GM21825 (cell line): ENCODE results near the gene UHMK1.
"Not testable (repeated sequence)": the region's sequence is repeated elsewhere in the genome, so short reads cannot be mapped to it uniquely, and the experiment has no call there.

Experiments used
- ATAC-seq: cut with Tn5 transposase; IDR thresholded peaks from one replicate; pipeline ENCODE4 v1.9.1; 2021; ENCODE audit warnings: mild to moderate bottlenecking, moderate library complexity; ENCODE audit not compliant: unreplicated experiment

The UHMK1 gene

DNA sequence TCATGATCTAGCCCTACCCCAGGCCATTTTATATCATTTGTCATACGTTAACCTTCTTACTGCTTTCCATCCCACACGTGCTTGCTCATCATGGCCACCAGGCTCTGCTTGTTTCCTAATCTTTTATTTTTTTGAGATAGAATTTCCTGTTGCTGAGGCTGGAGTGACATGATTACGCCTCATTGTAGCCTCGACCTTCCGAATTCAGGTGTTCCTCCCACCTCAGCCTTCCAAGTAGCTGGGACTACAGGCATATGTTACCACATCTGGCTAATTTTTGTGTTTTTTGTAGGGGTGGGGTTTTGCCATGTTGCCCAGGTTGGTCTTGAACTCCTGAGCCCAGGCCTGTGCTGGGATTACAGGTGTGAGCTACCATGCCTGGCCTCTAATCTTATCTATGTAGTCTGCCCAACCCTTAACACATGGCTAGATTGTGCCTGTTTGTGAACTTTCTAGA lies 67.2 kb downstream of the UHMK1 start:
- no peak for ATAC-seq

DNA sequence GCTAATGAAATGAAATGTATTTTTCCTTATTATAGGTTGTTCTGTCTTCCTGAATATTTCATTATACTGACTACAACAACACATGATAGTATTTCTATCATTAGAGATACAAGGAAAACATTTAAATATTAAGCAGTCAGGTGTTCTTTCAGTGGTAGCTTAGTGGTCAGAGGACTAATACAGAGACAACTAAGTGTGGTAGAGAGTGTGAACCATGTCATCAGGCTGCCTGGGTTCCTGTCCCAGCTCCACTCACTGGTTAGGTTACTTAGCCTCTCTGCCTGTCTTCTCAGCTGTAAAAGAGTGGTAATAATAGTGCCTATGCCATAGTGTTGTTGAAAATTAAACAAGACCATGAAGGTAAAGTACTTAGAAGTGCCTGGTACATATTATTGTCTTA lies 67.8 kb downstream of the UHMK1 start:
- ATAC-seq, result no peak

DNA sequence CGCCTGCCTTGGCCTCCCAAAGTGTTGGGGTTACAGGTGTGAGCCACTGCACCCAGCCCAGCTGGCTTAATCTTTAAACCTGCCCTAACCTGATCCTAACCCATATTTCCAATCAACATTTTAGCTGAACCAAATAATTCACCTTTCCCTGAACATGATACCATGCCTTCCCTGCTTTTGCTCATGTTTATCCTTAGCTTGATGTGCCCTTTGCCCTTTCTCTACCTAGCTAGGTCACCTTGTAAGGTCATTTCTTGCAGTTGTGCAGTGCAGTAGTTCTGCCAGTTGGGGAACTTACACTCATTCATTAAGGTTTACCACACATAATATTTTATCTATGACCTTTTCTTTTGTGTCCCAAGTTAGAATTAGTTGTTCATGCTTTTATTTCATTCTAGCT lies 69.3 kb downstream of the UHMK1 start:
- ATAC-seq, result no peak

DNA sequence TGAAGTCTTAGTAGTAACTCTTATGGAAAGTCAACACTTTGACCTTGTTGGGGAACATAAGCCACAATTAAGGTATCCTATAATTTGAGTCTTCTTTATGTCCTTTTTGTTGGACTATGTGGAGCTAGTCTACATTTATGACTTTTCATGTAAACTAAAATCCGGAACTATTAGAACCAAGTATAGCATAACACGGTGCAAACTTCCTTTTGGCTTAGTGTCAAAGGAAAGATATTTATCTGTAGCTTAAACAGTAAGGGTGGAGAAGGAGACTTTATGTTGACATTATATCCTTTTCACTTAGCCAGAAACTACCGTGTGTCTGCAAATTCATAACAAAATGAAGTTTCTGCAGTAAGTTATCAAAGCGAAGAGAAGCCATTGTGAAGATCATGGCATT lies 71.2 kb downstream of the UHMK1 start:
- ATAC-seq, result no peak

DNA sequence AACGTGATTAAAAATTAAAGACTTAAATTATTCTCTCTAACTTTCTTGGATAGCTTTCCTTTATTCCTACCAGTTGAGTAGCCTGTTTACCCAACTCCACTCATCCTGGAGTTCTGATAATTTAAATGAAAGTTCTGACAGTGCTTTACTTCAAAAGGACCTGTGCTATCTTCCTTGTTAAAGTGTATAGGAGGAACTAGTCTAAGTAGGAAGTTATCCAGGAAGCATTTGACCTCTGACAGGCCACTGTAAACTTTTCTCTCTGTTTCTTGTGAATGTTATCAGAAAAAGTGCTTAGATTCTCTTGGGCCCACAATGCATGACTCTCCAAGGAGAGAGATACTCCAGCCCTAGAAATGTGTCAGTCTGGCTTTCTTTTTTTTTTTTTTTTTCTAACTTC lies 73.1 kb downstream of the UHMK1 start:
- no peak for ATAC-seq

DNA sequence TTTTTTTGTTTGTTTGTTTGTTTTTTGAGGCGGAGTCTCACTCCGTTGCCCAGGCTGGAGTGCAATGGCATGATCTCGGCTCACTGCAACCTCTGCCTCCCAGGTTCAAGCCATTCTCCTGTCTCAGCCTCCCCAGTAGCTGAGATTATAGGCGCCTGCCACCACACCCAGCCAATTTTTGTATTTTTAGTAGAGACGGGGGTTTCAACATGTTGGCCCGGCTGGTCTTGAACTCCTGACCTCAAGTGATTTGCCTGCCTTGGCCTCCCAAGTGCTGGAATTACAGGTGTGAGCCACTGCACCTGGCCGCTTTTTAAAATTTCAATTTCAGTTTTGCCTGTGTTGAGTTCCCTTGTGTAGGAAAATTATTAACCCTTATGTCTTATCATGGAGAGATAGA lies 73.5 kb downstream of the UHMK1 start:
- not testable (repeated sequence) for ATAC-seq

DNA sequence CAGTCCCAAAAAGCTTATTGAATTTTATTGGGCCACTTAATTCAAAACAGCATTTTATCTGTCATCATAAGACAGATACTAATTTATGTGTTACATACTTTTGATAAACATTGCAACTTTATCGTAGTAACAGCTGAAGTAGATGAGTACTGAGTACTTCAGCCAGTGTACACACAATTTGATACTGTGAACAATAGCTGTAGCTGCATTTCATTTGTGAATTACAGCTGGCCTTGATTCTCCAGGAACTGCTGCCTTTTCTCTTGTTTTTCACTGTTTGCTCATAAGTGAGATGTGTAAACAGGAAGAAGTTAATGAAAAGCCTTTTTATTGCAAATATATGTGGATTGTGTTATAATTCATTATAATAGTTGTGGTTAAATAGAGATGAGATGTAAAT lies 74.1 kb downstream of the UHMK1 start:
- no peak for ATAC-seq

DNA sequence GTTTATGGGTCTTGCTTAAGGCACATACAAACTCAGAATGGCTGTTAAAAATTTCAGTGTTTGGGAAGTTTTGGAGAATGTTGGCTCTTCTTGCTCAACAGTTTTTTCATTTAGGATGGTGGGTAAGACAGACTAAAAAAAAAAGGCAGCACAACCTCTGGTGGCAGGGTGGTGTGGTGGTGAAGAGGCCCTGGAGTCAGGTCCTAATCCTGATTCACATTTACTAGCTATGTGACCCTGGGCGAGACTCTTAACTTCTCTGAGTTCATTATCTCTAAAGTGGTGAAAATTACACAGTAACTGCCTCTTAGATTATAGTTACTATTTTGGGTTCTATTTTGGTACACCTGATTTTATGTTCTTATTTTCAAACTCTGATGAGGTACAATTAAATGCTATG lies 75.5 kb downstream of the UHMK1 start:
- no peak for ATAC-seq

DNA sequence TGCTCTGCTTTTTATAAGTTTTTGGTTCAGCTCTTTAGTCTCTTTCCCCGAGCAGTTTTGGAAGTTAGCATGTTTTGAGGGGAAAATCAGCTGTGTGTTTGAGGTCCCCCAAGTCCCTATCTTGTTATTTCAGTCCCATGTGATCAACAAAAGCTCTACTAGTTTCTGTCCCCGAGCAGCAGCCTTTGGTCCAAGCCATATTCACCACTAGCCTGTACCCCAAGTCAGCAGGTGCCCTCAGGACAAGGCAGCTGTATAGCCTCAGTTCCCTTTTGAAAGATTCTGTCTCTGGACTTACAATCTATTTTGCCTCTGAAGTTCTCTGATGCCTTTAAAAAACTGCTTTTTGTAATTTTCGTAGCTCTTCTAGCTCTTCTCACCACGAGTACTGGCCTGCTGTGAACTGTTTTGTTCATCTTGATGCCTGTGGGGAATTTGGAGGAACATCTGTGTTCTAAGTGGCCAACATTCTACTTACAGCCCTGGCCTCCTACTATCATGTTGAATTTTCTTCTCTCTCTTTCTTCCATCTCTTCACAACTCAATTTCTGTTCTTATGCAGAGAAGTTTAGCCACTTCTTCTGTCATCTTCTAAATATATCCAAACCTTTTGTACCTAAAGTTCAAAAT lies 80.6 kb downstream of the UHMK1 start:
- no peak for ATAC-seq

DNA sequence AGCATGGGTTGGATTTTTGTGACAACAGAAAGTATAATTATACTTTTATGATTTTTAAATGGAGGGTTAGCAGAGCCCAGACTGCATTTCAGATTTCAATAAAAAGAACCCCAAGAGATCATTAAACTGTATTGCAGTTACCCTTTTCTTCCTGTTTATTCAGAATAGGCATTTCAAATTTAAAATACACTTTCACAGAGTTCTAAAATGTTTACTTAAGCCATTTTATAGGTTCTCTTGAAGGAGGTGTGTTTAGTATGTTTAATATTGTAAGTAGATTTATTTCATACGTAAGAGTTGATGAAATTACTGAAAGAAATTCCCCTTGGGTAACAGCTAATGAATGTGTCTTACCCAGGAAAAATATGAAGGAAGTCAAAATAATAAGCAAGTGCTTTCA lies 81.3 kb downstream of the UHMK1 start:
- no peak for ATAC-seq
